IMR-90 (cell line): ENCODE measurements around the gene SNED1. TPM values are rescaled to one million over a fixed set of nuclear protein-coding genes. Genes with fewer than 3 reads are reported as not detected.

ENCODE experiments used
- CHD1 ChIP-seq: IDR thresholded peaks from 2 replicates; pipeline ENCODE4 v1.6.1; 2012; ENCODE audit warnings: low read depth, low read length, improper control_type of control experiment
- CTCF ChIP-seq: conservative IDR thresholded peaks from 2 replicates; pipeline ENCODE4 v1.5.1; 2012; ENCODE audit warnings: mild to moderate bottlenecking, low read depth, low read length, improper control_type of control experiment
- MAZ ChIP-seq: IDR thresholded peaks from 2 replicates; pipeline ENCODE4 v1.6.1; 2012; ENCODE audit warnings: low read depth, mild to moderate bottlenecking, low read length, improper control_type of control experiment, moderate library complexity, borderline replicate concordance
- polyA plus RNA-seq, 3 experiments: library from polyadenylated mRNA; depleted of rRNA; stranded (reverse); fragments of >200 nt; gene quantifications; 2 replicates each; pipeline ENCODE4 v1.2.3, GENCODE V29; 2012; ENCODE audit warnings: low replicate concordance in 1 of 3
- total RNA-seq: library from RNA; depleted of rRNA; stranded (reverse); fragments of >200 nt; gene quantifications from 2 replicates; pipeline ENCODE4 v1.2.3, GENCODE V29; 2012

Gene SNED1
- total and polyA plus RNA-seq, 2 of the 4 experiments (the other 2 are of a cell fraction) = 1.1 to 3.4 TPM

- TF ChIP-seq CHD1 = no peak
- no peak for TF ChIP-seq CTCF
- no peak for TF ChIP-seq MAZ
Measured at GRCh38 chr2:240968731-240969624, 29.4 kb upstream of the SNED1 start (continued).
